SK-N-SH treated with all-trans-retinoic acid at 6 μM for 48 hours (cell line): ENCODE data around the gene CYP26C1.

ENCODE experiments used
- ESRRG ChIP-seq: fragments of 250-450 bp; sonication (Bioruptor Pico); IDR thresholded peaks from 2 replicates; pipeline ENCODE4 v1.6.1; 2021; ENCODE audit warnings: mild to moderate bottlenecking
- OSR1 ChIP-seq: fragments of 250-450 bp; sonication (Bioruptor Pico); IDR thresholded peaks from 2 replicates; pipeline ENCODE4 v1.8.0; 2022; ENCODE audit warnings: moderate library complexity, mild to moderate bottlenecking, inconsistent platforms
- PPARA ChIP-seq: fragments of 250-450 bp; sonication (Bioruptor Pico); IDR thresholded peaks from 2 replicates; pipeline ENCODE4 v1.5.0; 2020; ENCODE audit warnings: mild to moderate bottlenecking, borderline replicate concordance
- ZC3H10 ChIP-seq: fragments of 250-450 bp; sonication (Bioruptor Pico); IDR thresholded peaks from 2 replicates; pipeline ENCODE4 v1.5.1; 2021; ENCODE audit warnings: mild to moderate bottlenecking, moderate library complexity
- ZFP3 ChIP-seq: fragments of 250-450 bp; sonication (Bioruptor Pico); IDR thresholded peaks from 2 replicates; pipeline ENCODE4 v1.5.0; 2020; ENCODE audit warnings: mild to moderate bottlenecking, moderate library complexity
- ZNF8 ChIP-seq: fragments of 450-650 bp; formaldehyde crosslinking; IDR thresholded peaks from 2 replicates; pipeline ENCODE4 v1.5.0; 2020; ENCODE audit warnings: mild to moderate bottlenecking, moderate library complexity
- TF ChIP-seq, protein P1 (sequence below): fragments of 250-450 bp; sonication (Bioruptor Pico); IDR thresholded peaks from 2 replicates; pipeline ENCODE4 v1.8.0; 2020; ENCODE audit warnings: mild to moderate bottlenecking, moderate library complexity, borderline replicate concordance
- TF ChIP-seq, protein P2 (sequence below): fragments of 250-450 bp; sonication (Bioruptor Pico); IDR thresholded peaks from 2 replicates; pipeline ENCODE4 v1.5.1; 2021; ENCODE audit warnings: mild to moderate bottlenecking, moderate library complexity
- TF ChIP-seq, protein P3 (sequence below): fragments of 250-450 bp; sonication (Bioruptor Pico); IDR thresholded peaks from 2 replicates; pipeline ENCODE4 v1.5.1; 2020; ENCODE audit warnings: low read depth, mild to moderate bottlenecking, moderate library complexity

DNA sequence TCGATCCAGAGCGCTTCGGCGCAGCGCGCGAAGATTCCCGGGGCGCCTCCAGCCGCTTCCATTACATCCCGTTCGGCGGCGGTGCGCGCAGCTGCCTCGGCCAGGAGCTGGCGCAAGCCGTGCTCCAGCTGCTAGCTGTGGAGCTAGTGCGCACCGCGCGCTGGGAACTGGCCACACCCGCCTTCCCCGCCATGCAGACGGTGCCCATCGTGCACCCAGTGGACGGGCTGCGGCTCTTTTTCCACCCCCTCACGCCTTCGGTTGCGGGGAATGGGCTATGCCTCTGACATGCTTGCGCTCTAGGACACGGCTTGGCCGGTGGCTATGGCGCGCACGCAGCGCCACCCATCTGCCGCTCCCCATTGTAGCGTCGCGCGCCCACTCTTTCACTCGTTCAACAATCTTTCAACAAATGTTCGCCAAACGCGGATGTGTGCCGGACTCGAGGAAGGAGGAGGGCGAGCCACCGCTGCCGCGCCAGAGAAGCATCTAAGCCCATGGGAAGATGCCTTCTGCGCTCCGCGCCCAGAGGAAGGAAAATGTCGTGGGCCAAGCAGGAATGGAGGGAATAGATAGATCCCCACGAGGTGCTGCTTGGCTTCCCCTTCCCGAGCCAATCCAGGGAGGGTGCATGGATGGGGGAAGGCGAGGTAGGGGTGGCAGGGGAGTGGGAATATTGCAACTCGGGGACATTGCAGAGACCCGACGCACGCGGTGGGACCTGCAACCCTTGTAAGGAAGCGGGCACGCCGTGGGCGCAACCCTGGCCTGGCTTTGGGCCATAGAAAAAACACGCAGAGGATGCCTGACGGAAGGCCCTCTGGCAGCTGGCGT lies 8.0 kb downstream of the CYP26C1 start:
- TF ChIP-seq, protein P1, sequence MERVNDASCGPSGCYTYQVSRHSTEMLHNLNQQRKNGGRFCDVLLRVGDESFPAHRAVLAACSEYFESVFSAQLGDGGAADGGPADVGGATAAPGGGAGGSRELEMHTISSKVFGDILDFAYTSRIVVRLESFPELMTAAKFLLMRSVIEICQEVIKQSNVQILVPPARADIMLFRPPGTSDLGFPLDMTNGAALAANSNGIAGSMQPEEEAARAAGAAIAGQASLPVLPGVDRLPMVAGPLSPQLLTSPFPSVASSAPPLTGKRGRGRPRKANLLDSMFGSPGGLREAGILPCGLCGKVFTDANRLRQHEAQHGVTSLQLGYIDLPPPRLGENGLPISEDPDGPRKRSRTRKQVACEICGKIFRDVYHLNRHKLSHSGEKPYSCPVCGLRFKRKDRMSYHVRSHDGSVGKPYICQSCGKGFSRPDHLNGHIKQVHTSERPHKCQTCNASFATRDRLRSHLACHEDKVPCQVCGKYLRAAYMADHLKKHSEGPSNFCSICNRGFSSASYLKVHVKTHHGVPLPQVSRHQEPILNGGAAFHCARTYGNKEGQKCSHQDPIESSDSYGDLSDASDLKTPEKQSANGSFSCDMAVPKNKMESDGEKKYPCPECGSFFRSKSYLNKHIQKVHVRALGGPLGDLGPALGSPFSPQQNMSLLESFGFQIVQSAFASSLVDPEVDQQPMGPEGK: no peak
- TF ChIP-seq ZFP3 (CRISPR knock-in tag) (no peak), ZC3H10 (CRISPR knock-in tag) (no peak), ESRRG (CRISPR knock-in tag) (no peak), ZNF8 (CRISPR knock-in tag) (no peak), OSR1 (CRISPR knock-in tag) (no peak), PPARA (CRISPR knock-in tag) (no peak)
- TF ChIP-seq, protein P2, sequence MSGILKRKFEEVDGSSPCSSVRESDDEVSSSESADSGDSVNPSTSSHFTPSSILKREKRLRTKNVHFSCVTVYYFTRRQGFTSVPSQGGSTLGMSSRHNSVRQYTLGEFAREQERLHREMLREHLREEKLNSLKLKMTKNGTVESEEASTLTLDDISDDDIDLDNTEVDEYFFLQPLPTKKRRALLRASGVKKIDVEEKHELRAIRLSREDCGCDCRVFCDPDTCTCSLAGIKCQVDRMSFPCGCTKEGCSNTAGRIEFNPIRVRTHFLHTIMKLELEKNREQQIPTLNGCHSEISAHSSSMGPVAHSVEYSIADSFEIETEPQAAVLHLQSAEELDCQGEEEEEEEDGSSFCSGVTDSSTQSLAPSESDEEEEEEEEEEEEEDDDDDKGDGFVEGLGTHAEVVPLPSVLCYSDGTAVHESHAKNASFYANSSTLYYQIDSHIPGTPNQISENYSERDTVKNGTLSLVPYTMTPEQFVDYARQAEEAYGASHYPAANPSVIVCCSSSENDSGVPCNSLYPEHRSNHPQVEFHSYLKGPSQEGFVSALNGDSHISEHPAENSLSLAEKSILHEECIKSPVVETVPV (CRISPR knock-in tag): no peak
- TF ChIP-seq, protein P3, sequence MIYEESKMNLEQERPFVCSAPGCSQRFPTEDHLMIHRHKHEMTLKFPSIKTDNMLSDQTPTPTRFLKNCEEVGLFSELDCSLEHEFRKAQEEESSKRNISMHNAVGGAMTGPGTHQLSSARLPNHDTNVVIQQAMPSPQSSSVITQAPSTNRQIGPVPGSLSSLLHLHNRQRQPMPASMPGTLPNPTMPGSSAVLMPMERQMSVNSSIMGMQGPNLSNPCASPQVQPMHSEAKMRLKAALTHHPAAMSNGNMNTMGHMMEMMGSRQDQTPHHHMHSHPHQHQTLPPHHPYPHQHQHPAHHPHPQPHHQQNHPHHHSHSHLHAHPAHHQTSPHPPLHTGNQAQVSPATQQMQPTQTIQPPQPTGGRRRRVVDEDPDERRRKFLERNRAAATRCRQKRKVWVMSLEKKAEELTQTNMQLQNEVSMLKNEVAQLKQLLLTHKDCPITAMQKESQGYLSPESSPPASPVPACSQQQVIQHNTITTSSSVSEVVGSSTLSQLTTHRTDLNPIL: no peak
